ENCODE measurements around the gene DFFB.

DFFB gene

GRCh38 chr1:3931007-3931912 lies 74.0 kb downstream of the DFFB start:
- H3K4me3 Mint-ChIP-seq: no peak overlapping the region
- ATAC-seq (replicated peaks): no peak
- no peak for DNase-seq
- no peaks in the 10 kb centered on the region for H3K36me3 Mint-ChIP-seq
- H3K27ac Mint-ChIP-seq: no peak overlapping the region
- peaks cover 12 to 17% of the 10 kb centered on the region in 2 donors for H3K27me3 Mint-ChIP-seq
- H3K4me1 Mint-ChIP-seq: peaks cover 0 to 11% of the 10 kb centered on the region in 2 donors
- H3K9me3 Mint-ChIP-seq: peaks cover 9 to 13% of the 10 kb centered on the region in 2 donors

- no peaks in the 10 kb centered on the region for H3K36me3 Mint-ChIP-seq
- peaks cover 14 to 20% of the 10 kb centered on the region in 2 donors for H3K9me3 Mint-ChIP-seq
- no peak overlapping the region for H3K27ac Mint-ChIP-seq
- H3K4me1 Mint-ChIP-seq: peaks cover 0 to 11% of the 10 kb centered on the region in 2 donors
- H3K4me3 Mint-ChIP-seq: no peak overlapping the region
- H3K27me3 Mint-ChIP-seq: peaks cover 1 to 17% of the 10 kb centered on the region in 2 donors
- DNase-seq: no peak
- no peak for ATAC-seq (replicated peaks)
Observed at GRCh38 chr1:3932156-3932919, 75.1 kb downstream of the DFFB start.
